ENCODE data around the gene SNX25.

- TF ChIP-seq ZNF292 (tag by site-specific recombination; IDR thresholded peaks at IDR 0.05; ENCODE audit: borderline replicate concordance, low read depth), result no peak
- TF ChIP-seq ZNF707 (tag by site-specific recombination; IDR thresholded peaks at IDR 0.05), result no peak
- no peak for TF ChIP-seq CTCF (tag by site-specific recombination; IDR thresholded peaks at IDR 0.05)
- TF ChIP-seq ZNF768 (tag by site-specific recombination; IDR thresholded peaks at IDR 0.05), result no peak
- no peak for TF ChIP-seq PRDM4 (tag by site-specific recombination; IDR thresholded peaks at IDR 0.05)
- TF ChIP-seq ZNF274 (IDR thresholded peaks at IDR 0.05; ENCODE audit: low read length), result no peak
- no peak for TF ChIP-seq ZNF274 (tag by site-specific recombination; IDR thresholded peaks at IDR 0.05; ENCODE audit: borderline replicate concordance)
- no peak for TF ChIP-seq ZNF654 (tag by site-specific recombination; IDR thresholded peaks at IDR 0.05; ENCODE audit: low read depth)
Measured at GRCh38 chr4:185211035-185211434, 1.6 kb downstream of the SNX25 start.
